PC-3 (cell line): ENCODE data around the gene NEUROG1. TPM values are rescaled to one million over a fixed set of nuclear protein-coding genes. Genes with fewer than 3 reads are reported as not detected.

ENCODE experiments used
- ATAC-seq: fragments of 200-7000 bp; cut with Tn5 transposase; 2 replicates; pipeline ENCODE4 v1.9.1; 2020; ENCODE audit warnings: mild to moderate bottlenecking, moderate library complexity
- BruUV-seq: library from RNA; stranded (reverse); fragments of 400-500 nt; replicated peaks from 2 replicates; lab custom pipeline; 2021; lab: Mats Ljungman, UMichigan
- CTCF ChIA-PET: fragments of 300-600 bp; sonication (Branson Sonifier 250); formaldehyde crosslinking; loops from one replicate; lab custom pipeline; 2022; ENCODE audit warnings: antibody characterized with exemption; lab: Charles Lee
- POLR2A ChIA-PET: fragments of 300-600 bp; sonication (Branson Sonifier 250); formaldehyde crosslinking; loops from one replicate; lab custom pipeline; 2022; ENCODE audit warnings: antibody characterized with exemption; ENCODE audit not compliant: unreplicated experiment; lab: Charles Lee
- DNase-seq: peaks from one replicate; pipeline ENCODE4 v3.0.0-alpha.2; 2015
- H2AFZ ChIP-seq: fragments of 300-600 bp; sonication (generic); 2 replicates; pipeline ENCODE4 v1.6.0; 2016; ENCODE audit warnings: antibody characterized with exemption, low read length
- H3F3A ChIP-seq: fragments of 300-600 bp; sonication (generic); one replicate; pipeline ENCODE4 v1.6.0; 2017; ENCODE audit warnings: antibody characterized with exemption, low read length, control low read depth, mild to moderate bottlenecking; ENCODE audit not compliant: unreplicated experiment
- H3K27ac ChIP-seq: fragments of 300-600 bp; sonication (generic); 2 replicates; pipeline ENCODE4 v1.5.1; 2016; ENCODE audit warnings: mild to moderate bottlenecking, low read length
- H3K27me3 ChIP-seq: fragments of 300-600 bp; sonication (generic); 2 replicates; pipeline ENCODE4 v1.6.1; 2016; ENCODE audit warnings: low read length, mixed read lengths
- H3K36me3 ChIP-seq: fragments of 300-600 bp; sonication (generic); 2 replicates; pipeline ENCODE4 v1.6.1; 2016; ENCODE audit warnings: low read depth, mixed run types, low read length, mixed read lengths
- H3K4me1 ChIP-seq: fragments of 300-600 bp; sonication (generic); 2 replicates; pipeline ENCODE4 v1.5.1; 2016; ENCODE audit warnings: low read length; ENCODE audit not compliant: insufficient read depth
- H3K4me2 ChIP-seq: fragments of 300-600 bp; sonication (generic); 2 replicates; pipeline ENCODE4 v1.6.0; 2016; ENCODE audit warnings: low read length
- H3K4me3 ChIP-seq: fragments of 300-600 bp; sonication (generic); 2 replicates; pipeline ENCODE4 v1.5.1; 2016; ENCODE audit warnings: mild to moderate bottlenecking, low read length, mixed read lengths
- H3K79me2 ChIP-seq: fragments of 300-600 bp; sonication (generic); 2 replicates; pipeline ENCODE4 v1.6.1; 2017; ENCODE audit warnings: low read length, mixed read lengths
- H3K9ac ChIP-seq: fragments of 300-600 bp; sonication (generic); 2 replicates; pipeline ENCODE4 v1.6.0; 2016; ENCODE audit warnings: mild to moderate bottlenecking, low read length
- H3K9me2 ChIP-seq: fragments of 300-600 bp; sonication (generic); replicated peaks from 2 replicates; pipeline ENCODE4 v1.6.1; 2016; ENCODE audit warnings: mixed run types, low read length, mixed read lengths
- H3K9me3 ChIP-seq: fragments of 300-600 bp; sonication (generic); 2 replicates; pipeline ENCODE4 v1.6.1; 2016; ENCODE audit warnings: low read length, mixed read lengths
- H4K20me1 ChIP-seq: fragments of 300-600 bp; sonication (generic); 2 replicates; pipeline ENCODE4 v1.6.1; 2016; ENCODE audit warnings: low read length, mixed read lengths
- EZH2 ChIP-seq: fragments of 300-600 bp; sonication (generic); IDR thresholded peaks from one replicate; pipeline ENCODE4 v1.6.1; 2017; ENCODE audit warnings: antibody characterized with exemption, mild to moderate bottlenecking, low read length; ENCODE audit not compliant: unreplicated experiment
- EZH2phosphoT487 ChIP-seq: fragments of 300-600 bp; sonication (generic); IDR thresholded peaks from 2 replicates; pipeline ENCODE4 v1.6.1; 2018; ENCODE audit warnings: mild to moderate bottlenecking, antibody characterized with exemption, low read length, borderline replicate concordance
- intact Hi-C: fragments of 100-400 bp; cut with micrococcal nuclease; formaldehyde crosslinking; loops from 2 replicates; pipeline ENCODE4 v1.9.0; 2023
- total RNA-seq: library from RNA; depleted of rRNA; stranded (reverse); fragments of >200 nt; gene quantifications from 2 replicates; pipeline ENCODE4 v1.2.3, GENCODE V29; 2014
- TF ChIP-seq, protein P1 (sequence below): fragments of 300-600 bp; sonication (generic); conservative IDR thresholded peaks from 2 replicates; pipeline ENCODE4 v1.5.1; 2017; ENCODE audit warnings: antibody characterized with exemption, low read depth, mild to moderate bottlenecking, low read length

The NEUROG1 gene
- total RNA-seq, 1 experiment from 2014 or later, result not detected

- TF ChIP-seq, protein P1, sequence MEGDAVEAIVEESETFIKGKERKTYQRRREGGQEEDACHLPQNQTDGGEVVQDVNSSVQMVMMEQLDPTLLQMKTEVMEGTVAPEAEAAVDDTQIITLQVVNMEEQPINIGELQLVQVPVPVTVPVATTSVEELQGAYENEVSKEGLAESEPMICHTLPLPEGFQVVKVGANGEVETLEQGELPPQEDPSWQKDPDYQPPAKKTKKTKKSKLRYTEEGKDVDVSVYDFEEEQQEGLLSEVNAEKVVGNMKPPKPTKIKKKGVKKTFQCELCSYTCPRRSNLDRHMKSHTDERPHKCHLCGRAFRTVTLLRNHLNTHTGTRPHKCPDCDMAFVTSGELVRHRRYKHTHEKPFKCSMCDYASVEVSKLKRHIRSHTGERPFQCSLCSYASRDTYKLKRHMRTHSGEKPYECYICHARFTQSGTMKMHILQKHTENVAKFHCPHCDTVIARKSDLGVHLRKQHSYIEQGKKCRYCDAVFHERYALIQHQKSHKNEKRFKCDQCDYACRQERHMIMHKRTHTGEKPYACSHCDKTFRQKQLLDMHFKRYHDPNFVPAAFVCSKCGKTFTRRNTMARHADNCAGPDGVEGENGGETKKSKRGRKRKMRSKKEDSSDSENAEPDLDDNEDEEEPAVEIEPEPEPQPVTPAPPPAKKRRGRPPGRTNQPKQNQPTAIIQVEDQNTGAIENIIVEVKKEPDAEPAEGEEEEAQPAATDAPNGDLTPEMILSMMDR, result no peak
- TF ChIP-seq EZH2 (no peak), EZH2phosphoT487 (no peak)
- no peak overlapping the region for H3K4me3 ChIP-seq
- DNase-seq (no peak), ATAC-seq (no peak)
- H3F3A ChIP-seq, result no peaks in the 10 kb centered on the region
- H3K9me2 ChIP-seq, result no peaks in the 10 kb centered on the region
- no peak overlapping the region for H3K4me2 ChIP-seq
- no peak overlapping the region for H3K27ac ChIP-seq
- no peaks in the 10 kb centered on the region for H3K9me3 ChIP-seq
- no peaks in the 10 kb centered on the region for H4K20me1 ChIP-seq
- no peaks in the 10 kb centered on the region for H3K79me2 ChIP-seq
- CTCF ChIA-PET, result no interaction called here
- peaks cover 86% of the 10 kb centered on the region for H3K27me3 ChIP-seq
- no peak overlapping the region for H3K9ac ChIP-seq
- H3K36me3 ChIP-seq, result no peaks in the 10 kb centered on the region
- H3K4me1 ChIP-seq, result no peaks in the 10 kb centered on the region
- POLR2A ChIA-PET, result no interaction called here
- H2AFZ ChIP-seq, result no peak overlapping the region
- no TSS peak for BruUV-seq
- intact Hi-C loops, result no loop called here
Observed at GRCh38 chr5:135584276-135584675, 48.5 kb upstream of the NEUROG1 start.

DNA sequence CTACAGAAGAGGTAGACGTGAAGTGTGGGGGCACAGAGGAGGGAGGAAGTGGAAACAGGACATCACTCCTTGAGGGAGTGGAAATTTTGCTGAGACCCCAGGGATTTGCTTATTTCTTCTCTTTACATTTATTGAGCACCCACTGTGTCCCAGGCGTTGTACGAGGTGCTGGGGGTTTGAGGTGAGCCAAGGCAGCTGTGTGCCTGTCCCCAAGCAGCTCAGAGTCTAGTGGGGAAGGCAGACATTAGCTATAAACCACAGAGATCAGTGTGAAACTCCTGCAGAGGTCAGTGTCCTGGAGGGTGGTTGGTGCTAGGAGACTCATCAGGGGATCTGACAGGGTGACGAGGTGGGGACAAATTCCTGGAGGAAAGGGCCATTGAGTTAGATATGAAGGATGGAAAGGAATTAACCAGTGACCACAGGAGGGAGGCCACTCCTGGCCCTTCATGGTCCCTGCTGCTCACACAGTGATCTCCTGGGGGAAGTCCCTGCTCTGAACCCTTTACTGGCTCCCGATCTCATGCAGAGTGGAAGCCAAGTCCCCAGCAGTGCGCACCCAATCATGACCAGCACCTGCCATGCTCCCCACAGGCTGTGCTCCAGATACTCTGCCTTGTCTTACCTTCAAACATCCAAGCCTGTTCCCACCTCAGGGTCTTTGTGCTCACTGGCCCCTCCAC lies 46.5 kb upstream of the NEUROG1 start:
- Histone ChIP-seq H3K36me3 (no peaks in the 10 kb centered on the region), H3F3A (no peaks in the 10 kb centered on the region), H3K27ac (no peak overlapping the region), H4K20me1 (no peaks in the 10 kb centered on the region), H3K27me3 (peaks cover 74% of the 10 kb centered on the region), H3K79me2 (no peaks in the 10 kb centered on the region), H3K9me3 (no peaks in the 10 kb centered on the region), H3K4me2 (no peak overlapping the region), H3K4me1 (no peaks in the 10 kb centered on the region), H3K4me3 (no peak overlapping the region), H2AFZ (no peak overlapping the region), H3K9ac (no peak overlapping the region), H3K9me2 (no peaks in the 10 kb centered on the region)
- intact Hi-C loops, result no loop called here
- ChIA-PET CTCF (no interaction called here), POLR2A (no interaction called here)
- no TSS peak for BruUV-seq
- TF ChIP-seq EZH2 (no peak), EZH2phosphoT487 (no peak)
- TF ChIP-seq, protein P1, result no peak
- DNase-seq (no peak), ATAC-seq (no peak)

DNA sequence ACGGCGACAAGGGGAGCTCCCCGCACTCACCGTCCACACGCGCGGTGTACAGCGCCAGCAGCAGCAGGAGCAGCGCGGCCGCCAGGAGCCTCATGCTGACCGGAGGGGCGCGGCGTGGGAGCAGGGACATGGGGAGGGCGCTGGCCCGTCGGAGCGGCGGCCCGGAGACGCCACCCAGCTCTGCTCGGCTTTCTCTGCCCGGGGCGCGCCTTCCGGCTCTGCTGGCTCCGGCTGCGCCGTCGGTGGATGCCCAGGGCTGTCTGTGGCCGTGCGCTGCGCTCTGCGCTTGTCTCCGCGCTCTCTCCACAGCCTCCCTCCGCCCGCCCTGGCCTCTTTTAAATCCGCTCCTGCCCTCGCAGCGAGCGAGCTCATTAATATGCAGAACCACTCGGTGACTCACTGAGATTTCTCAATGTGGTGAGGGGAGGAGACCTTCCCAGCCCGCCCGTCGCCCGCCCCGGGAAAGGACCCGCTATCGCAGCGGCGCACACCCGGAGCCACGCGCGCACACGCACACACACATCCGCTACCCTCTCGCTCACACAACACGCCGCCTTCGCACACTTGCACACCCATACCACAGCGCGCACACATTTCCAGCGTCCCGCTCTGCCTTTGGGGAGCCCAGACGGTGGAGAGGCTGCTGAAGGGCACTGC lies 43.0 kb upstream of the NEUROG1 start, which contains the start of gene CXCL14:
Gene CXCL14, minus strand, starts transcription at position 307 of the 657 bp plus-strand sequence. Its CDS starts 213 bp downstream, at position 94.
- no peak within 1 kb of the TSS for H3K9ac ChIP-seq
- no peaks in the 10 kb centered on the region for H3K4me1 ChIP-seq
- intact Hi-C loops, result no loop called here
- no peaks in the 10 kb centered on the region for H3F3A ChIP-seq
- H3K4me3 ChIP-seq, result no peak within 1 kb of the TSS
- DNase-seq (no peak), ATAC-seq (no peak)
- H3K36me3 ChIP-seq, result no peaks in the 10 kb centered on the region
- no peaks in the 10 kb centered on the region for H4K20me1 ChIP-seq
- no TSS peak for BruUV-seq
- H2AFZ ChIP-seq, result no peak within 1 kb of the TSS
- no peaks in the 10 kb centered on the region for H3K9me3 ChIP-seq
- no peaks in the 10 kb centered on the region for H3K9me2 ChIP-seq
- no peaks in the 10 kb centered on the region for H3K79me2 ChIP-seq
- H3K27ac ChIP-seq, result no peak within 1 kb of the TSS
- peaks cover 46% of the 10 kb centered on the region for H3K27me3 ChIP-seq
- POLR2A ChIA-PET, result no interaction called here
- TF ChIP-seq EZH2, result no peak
- no peak for TF ChIP-seq EZH2phosphoT487
- TF ChIP-seq, protein P1, result no peak
- CTCF ChIA-PET, result no interaction called here
- H3K4me2 ChIP-seq, result no peak within 1 kb of the TSS
